Astrocyte (in vitro differentiated cells and primary cell): ENCODE data around the gene TBCEL. TPM values are rescaled to one million over a fixed set of nuclear protein-coding genes. Genes with fewer than 3 reads are reported as not detected.

Source experiments
- DNase-seq: peaks from one replicate; pipeline ENCODE4 v3.0.0-alpha.2; 2010; ENCODE audit warnings: low read depth
- FAIRE-seq: peaks from 2 replicates; lab custom pipeline; 2011; peaks lifted over from hg19 to GRCh38; lab: Jason Lieb, UNC
- H2AFZ ChIP-seq: 2 replicates; pipeline ENCODE4 v1.6.0; 2012; ENCODE audit warnings: low read depth, low read length, inconsistent platforms
- H3K27ac ChIP-seq: 2 replicates; pipeline ENCODE4 v1.5.1; 2011; ENCODE audit warnings: low read depth, low read length, inconsistent platforms
- H3K27me3 ChIP-seq: 2 replicates; pipeline ENCODE4 v1.6.0; 2011; ENCODE audit warnings: low read length, inconsistent platforms; ENCODE audit not compliant: insufficient read depth
- H3K36me3 ChIP-seq: 2 replicates; pipeline ENCODE4 v1.5.1; 2011; ENCODE audit warnings: low read length, inconsistent platforms; ENCODE audit not compliant: insufficient read depth
- H3K4me1 ChIP-seq: 2 replicates; pipeline ENCODE4 v1.5.1; 2011; ENCODE audit warnings: low read length, inconsistent platforms; ENCODE audit not compliant: insufficient read depth
- H3K4me2 ChIP-seq: 2 replicates; pipeline ENCODE4 v1.6.0; 2012; ENCODE audit warnings: low read length, inconsistent platforms
- H3K4me3 ChIP-seq: 2 replicates; pipeline ENCODE4 v1.5.1; 2011; ENCODE audit warnings: low read depth, mild to moderate bottlenecking, low read length, inconsistent platforms; ENCODE audit not compliant: insufficient read depth
- H3K79me2 ChIP-seq: 2 replicates; pipeline ENCODE4 v1.6.0; 2012; ENCODE audit warnings: mild to moderate bottlenecking, low read length, inconsistent platforms; ENCODE audit not compliant: insufficient read depth
- H3K9ac ChIP-seq: 2 replicates; pipeline ENCODE4 v1.6.0; 2012; ENCODE audit warnings: mild to moderate bottlenecking, low read length, inconsistent platforms
- H3K9me3 ChIP-seq: 2 replicates; pipeline ENCODE4 v1.5.1; 2012; ENCODE audit warnings: low read depth, mild to moderate bottlenecking, low read length, inconsistent platforms; ENCODE audit not compliant: insufficient read depth
- H4K20me1 ChIP-seq: 2 replicates; pipeline ENCODE4 v1.6.0; 2012; ENCODE audit warnings: low read length, inconsistent platforms; ENCODE audit not compliant: insufficient read depth
- H3K27ac Mint-ChIP-seq: one replicate; pipeline ENCODE4 v1.8.0; 2021; ENCODE audit warnings: mild to moderate bottlenecking, mixed read lengths; ENCODE audit not compliant: unreplicated experiment
- H3K27me3 Mint-ChIP-seq: one replicate; pipeline ENCODE4 v1.8.0; 2021; ENCODE audit warnings: low read depth, mixed read lengths; ENCODE audit not compliant: unreplicated experiment
- H3K36me3 Mint-ChIP-seq: one replicate; pipeline ENCODE4 v1.8.0; 2021; ENCODE audit warnings: low read depth, mixed read lengths; ENCODE audit not compliant: unreplicated experiment
- H3K4me1 Mint-ChIP-seq: one replicate; pipeline ENCODE4 v1.8.0; 2021; ENCODE audit warnings: low read depth, mixed read lengths; ENCODE audit not compliant: unreplicated experiment
- H3K4me3 Mint-ChIP-seq: one replicate; pipeline ENCODE4 v1.8.0; 2021; ENCODE audit warnings: mild to moderate bottlenecking, moderate library complexity, mixed read lengths; ENCODE audit not compliant: unreplicated experiment
- H3K9me3 Mint-ChIP-seq: one replicate; pipeline ENCODE4 v1.8.0; 2021; ENCODE audit warnings: mild to moderate bottlenecking, mixed read lengths; ENCODE audit not compliant: unreplicated experiment
- CTCF ChIP-seq: IDR thresholded peaks from 2 replicates; pipeline ENCODE4 v1.5.1; 2011; ENCODE audit warnings: low read depth, mild to moderate bottlenecking, inconsistent platforms, low read length, moderate library complexity; ENCODE audit not compliant: insufficient read depth
- EZH2 ChIP-seq: IDR thresholded peaks from 2 replicates; pipeline ENCODE4 v1.6.1; 2012; ENCODE audit warnings: mild to moderate bottlenecking, low read length, inconsistent platforms; ENCODE audit not compliant: insufficient read depth
- total RNA-seq: library from RNA; stranded (reverse); gene quantifications from 2 replicates; pipeline ENCODE4 v1.2.1, GENCODE V29; 2021

Gene TBCEL
- total RNA-seq, 1 donor from 2014 or later = 25.9 TPM

GRCh38 chr11:121127809-121128208, 103.9 kb downstream of the TBCEL start:
- H3K36me3 Mint-ChIP-seq = peaks cover 8% of the 10 kb centered on the region
- no peak overlapping the region for H3K4me3 ChIP-seq
- no peak for TF ChIP-seq CTCF
- H3K27me3 ChIP-seq = no peaks in the 10 kb centered on the region
- no peaks in the 10 kb centered on the region for H4K20me1 ChIP-seq
- no peak overlapping the region for H3K27ac Mint-ChIP-seq
- DNase-seq (no peak), FAIRE-seq (no peak)
- no peak overlapping the region for H2AFZ ChIP-seq
- no peak overlapping the region for H3K4me3 Mint-ChIP-seq
- H3K36me3 ChIP-seq = no peaks in the 10 kb centered on the region
- H3K27ac ChIP-seq = no peak overlapping the region
- H3K4me1 ChIP-seq = no peaks in the 10 kb centered on the region
- H3K4me2 ChIP-seq = no peak overlapping the region
- H3K79me2 ChIP-seq = no peaks in the 10 kb centered on the region
- peaks cover 3% of the 10 kb centered on the region for H3K9me3 ChIP-seq
- H3K9ac ChIP-seq = no peak overlapping the region
- no peaks in the 10 kb centered on the region for H3K27me3 Mint-ChIP-seq
- no peaks in the 10 kb centered on the region for H3K4me1 Mint-ChIP-seq
- peaks cover 16% of the 10 kb centered on the region for H3K9me3 Mint-ChIP-seq

- Mint-ChIP-seq H3K36me3 (peaks cover 8% of the 10 kb centered on the region), H3K27me3 (peaks cover 6% of the 10 kb centered on the region), H3K27ac (no peak overlapping the region), H3K9me3 (peaks cover 6% of the 10 kb centered on the region), H3K4me1 (no peaks in the 10 kb centered on the region), H3K4me3 (no peak overlapping the region)
- Histone ChIP-seq H3K4me1 (no peaks in the 10 kb centered on the region), H4K20me1 (no peaks in the 10 kb centered on the region), H3K4me2 (no peak overlapping the region), H3K4me3 (no peak overlapping the region), H3K27ac (no peak overlapping the region), H3K9me3 (peaks cover 3% of the 10 kb centered on the region), H3K79me2 (no peaks in the 10 kb centered on the region), H3K36me3 (no peaks in the 10 kb centered on the region), H3K9ac (no peak overlapping the region), H3K27me3 (no peaks in the 10 kb centered on the region), H2AFZ (no peak overlapping the region)
- DNase-seq = no peak
- TF ChIP-seq CTCF (no peak), EZH2 (no peak)
- FAIRE-seq = no peak
Measured at GRCh38 chr11:121129362-121130340, 105.7 kb downstream of the TBCEL start.

GRCh38 chr11:121131656-121132055, 107.8 kb downstream of the TBCEL start:
- Histone ChIP-seq H3K9ac (no peak overlapping the region), H3K9me3 (peaks cover 3% of the 10 kb centered on the region), H3K27ac (no peak overlapping the region), H3K36me3 (no peaks in the 10 kb centered on the region), H3K4me1 (no peaks in the 10 kb centered on the region), H3K4me3 (no peak overlapping the region), H4K20me1 (no peaks in the 10 kb centered on the region), H2AFZ (no peak overlapping the region), H3K4me2 (no peak overlapping the region), H3K27me3 (no peaks in the 10 kb centered on the region), H3K79me2 (no peaks in the 10 kb centered on the region)
- no peak overlapping the region for H3K4me3 Mint-ChIP-seq
- DNase-seq = no peak
- no peak overlapping the region for H3K27ac Mint-ChIP-seq
- peaks cover 8% of the 10 kb centered on the region for H3K36me3 Mint-ChIP-seq
- FAIRE-seq = no peak
- H3K4me1 Mint-ChIP-seq = no peaks in the 10 kb centered on the region
- H3K9me3 Mint-ChIP-seq = peaks cover 6% of the 10 kb centered on the region
- peaks cover 18% of the 10 kb centered on the region for H3K27me3 Mint-ChIP-seq
- no peak for TF ChIP-seq EZH2
- no peak for TF ChIP-seq CTCF
